SW480 (cell line): ENCODE data around the gene CDRT4.
A peak's percentile ranks its signal among the peaks of the same experiment; 100 is the strongest.

ENCODE experiments used
- DNase-seq: peaks from one replicate; pipeline ENCODE4 v3.0.0-alpha.2; 2016; ENCODE audit warnings: low spot score

CDRT4 gene

DNA sequence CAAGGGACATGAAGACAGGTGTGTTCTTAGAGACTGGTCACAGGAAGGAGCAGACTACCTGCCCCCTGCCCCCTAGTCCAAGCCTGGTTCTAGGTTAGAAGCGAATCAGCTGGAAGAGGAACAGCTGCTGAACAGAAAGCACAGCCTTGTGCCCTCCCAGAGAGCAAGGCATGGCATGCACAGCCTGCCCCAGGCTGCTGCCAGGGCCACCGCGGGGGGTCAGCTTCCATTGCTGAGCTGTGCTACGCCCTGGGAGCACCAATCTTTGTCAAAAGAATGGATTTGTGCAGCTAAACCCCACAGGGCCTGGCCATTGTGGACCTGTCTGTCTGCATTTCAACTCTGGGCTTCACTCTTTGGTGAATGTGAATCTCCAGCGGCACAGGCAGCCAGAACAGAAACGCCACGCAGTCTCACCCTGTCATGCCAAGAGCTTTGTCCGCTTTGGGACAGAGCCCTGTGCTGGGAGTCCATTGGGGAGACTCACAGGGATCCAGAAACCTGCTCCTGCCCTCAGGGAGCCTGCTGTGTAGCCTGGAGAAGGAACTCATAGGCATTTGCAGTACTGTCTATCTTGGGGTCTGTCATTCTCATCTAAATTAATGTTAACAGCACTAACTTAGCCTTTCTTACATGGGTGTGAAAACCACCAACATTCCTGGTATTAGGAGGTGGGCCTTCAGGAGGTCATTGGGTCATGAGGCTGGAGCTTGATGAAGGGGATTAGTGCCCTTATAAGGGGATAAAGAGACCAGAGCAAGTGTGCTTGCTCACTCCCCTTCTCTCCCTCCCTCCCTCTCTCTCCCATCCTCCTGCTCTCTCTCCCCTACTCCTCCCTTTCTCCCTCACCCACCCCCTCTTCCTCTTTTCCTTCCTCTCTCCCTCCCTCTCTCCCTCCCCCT, 25.6 kb upstream of the CDRT4 start:
- DNase-seq = no peak

- DNase-seq = no peak
These were observed 24.8 kb upstream of the CDRT4 start for GRCh38 chr17:15492186-15492585.

DNA sequence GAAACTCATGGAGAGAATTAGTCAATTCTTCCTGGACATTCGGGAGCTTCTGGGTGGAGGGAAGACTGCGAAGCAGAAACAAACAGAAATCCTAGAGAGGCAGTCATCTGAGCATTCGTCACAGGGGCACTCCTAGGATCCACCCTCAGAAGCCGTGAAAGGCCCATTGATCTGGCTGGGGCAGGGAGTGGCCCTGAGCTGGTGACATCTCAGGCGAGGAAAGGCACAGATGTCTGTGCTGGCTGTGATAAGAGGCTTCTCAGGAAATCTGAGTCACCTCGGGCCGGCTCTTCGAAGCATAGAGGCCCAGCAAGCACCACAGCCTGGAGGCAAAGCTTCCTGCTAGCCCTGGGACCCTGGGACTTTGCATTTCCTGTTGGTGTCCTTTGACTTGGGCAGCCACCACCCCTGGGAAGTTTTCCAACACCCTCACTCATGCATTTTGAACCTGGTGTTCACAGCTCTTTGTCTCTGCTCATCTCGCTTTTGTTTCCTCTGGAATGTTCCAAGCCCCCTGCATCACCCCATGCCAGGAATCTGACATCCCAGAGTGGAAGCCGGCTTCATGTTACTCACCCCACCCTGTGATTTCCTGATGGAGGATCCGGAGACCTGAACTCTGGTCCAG, 23.3 kb upstream of the CDRT4 start:
- DNase-seq = peak; percentile 95

GRCh38 chr17:15488557-15488956, 21.1 kb upstream of the CDRT4 start:
- DNase-seq = no peak

DNA sequence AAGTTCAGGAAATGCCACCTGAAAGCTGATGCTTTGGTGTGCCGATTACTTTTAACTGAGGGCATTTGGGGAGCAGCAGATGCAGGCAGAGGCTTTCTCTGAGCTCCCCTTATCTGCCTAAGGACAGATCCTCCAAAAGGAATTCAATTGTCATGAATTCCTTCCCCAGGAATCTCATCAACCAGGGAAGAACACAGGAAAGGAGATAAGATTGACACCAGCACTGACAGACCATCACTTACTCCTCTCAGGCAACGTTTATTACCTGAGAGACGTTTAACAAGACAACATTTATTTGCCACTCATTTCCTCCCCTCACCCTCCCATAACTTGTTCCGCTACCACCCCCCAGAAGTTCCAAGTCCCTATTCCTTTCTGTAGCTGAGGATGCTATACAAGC, 17.6 kb upstream of the CDRT4 start:
- no peak for DNase-seq

DNA sequence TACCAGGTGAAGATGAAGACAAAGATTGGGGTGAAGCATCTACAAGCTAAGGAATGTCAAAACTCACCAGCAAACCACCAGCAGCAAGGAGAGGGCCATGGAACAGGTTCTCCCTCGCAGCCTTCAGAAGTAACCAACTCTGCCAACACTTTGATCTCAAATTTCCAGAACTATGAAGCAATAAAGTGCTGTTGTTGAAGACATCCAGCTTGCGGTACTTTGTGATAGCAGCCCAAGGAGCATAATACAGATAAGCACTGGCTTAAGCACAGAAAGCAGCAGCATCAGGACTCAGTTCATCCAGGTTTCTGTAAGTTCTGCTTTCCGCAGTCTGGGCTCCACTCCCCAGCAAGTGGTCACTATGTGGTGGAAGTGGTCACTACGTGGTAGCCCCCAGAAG, 16.0 kb upstream of the CDRT4 start:
- DNase-seq = no peak

- DNase-seq = no peak
These were observed 15.1 kb upstream of the CDRT4 start for GRCh38 chr17:15482476-15482875.

DNA sequence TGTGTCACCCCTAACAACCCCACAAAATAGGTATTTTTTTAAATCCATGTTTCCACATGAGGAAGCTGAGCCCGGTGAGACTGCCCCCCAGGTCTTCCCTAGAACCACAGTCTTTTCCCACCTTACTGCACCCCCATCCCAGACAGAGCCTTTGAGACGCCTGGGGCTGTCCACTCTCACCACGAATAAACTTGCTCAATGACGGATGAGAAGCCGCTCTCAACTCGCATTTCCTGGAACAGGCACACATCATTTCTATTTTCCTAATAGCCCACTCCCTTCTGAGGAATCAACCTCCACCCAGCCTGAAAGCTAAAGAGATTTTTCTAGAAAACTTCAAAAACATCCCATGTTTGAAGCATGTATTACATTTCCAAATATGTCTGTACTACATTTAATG, 14.1 kb upstream of the CDRT4 start:
- no peak for DNase-seq

GRCh38 chr17:15480204-15480603, 12.8 kb upstream of the CDRT4 start:
- DNase-seq = no peak

GRCh38 chr17:15479703-15480102, 12.3 kb upstream of the CDRT4 start:
- DNase-seq = peak; percentile 88

DNA sequence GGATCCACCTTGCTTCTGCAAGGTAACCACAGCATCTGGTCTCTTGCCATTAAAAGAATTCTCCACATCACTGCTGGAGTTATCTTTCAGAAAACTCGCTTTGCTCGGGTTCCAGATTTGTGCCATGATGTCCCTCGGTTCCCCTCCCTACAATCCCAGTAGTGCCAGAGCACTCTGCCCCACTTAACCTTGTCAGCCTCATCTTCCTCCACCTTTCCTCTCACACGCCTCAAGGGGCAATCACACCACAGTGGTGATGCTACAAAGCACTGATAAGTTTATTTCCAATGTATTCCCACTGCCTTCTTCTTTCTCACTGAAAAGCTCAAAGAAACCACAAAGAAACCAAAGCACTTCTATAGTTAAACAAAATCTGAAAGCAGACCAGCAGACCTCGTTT, 11.4 kb upstream of the CDRT4 start:
- no peak for DNase-seq

GRCh38 chr17:15475631-15476354, 8.4 kb upstream of the CDRT4 start:
- DNase-seq = peak; percentile 47

GRCh38 chr17:15472891-15473290, 5.5 kb upstream of the CDRT4 start:
- DNase-seq = no peak

DNA sequence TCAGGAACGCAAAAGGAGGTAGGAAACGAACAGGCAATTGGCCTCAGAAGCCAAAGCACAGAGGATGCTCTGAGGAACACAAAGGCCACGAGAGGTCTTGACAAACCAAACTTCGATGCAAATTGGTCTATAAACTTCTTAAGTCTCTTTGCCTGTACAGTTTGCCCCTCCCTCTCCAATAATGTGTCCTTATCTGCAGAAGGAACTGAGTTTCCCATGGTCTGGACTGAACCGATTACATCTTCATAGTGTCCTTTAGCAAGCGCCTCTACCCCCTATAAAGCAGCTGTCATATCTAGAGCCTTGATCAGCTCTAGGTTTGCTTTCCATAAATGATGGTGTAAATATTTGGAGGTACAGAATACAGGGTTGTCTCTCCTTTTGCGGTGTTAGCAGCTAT, 3.1 kb upstream of the CDRT4 start:
- no peak for DNase-seq

DNA sequence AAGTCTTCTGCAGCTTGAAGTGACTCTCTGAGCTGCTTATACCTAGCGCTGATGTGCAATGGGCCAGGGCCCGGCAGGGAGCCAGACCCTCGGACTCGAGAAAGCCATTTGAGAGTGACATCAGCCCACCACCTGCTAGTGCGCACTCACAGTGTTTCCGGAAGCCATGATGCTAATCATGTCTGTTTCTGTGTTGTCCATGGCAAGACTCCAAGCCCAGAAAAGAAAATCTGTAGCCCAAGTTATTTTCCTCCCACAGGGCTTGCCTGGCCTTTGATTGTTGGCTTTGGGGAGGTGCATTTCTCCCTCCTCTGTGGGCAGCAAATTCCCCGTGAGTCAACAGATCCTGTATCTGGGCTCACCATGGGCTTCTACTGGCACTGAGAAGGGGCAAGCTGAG, 1.8 kb upstream of the CDRT4 start:
- DNase-seq = no peak

DNA sequence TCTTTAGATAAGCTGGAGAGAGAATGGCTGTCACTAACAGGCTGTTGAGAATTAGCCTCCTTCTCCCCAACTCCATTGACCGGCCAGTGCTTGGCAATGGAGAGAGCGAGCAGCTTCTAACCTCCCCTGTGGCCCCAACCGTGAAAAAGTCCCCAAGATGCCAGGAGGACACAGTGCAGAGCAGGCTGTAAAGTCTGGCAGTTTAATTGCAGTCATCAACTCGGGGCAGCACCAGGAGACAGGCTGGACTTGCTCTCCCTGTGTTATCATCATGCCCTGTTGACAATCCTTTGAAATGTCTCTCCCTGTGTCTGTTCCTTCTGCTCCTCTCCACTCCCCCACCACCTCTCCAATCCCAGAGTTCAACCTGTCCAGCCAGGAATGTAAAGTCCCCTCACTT, 705 bp upstream of the CDRT4 start:
- no peak for DNase-seq

- no peak for DNase-seq
These were observed 1.3 kb downstream of the CDRT4 start for GRCh38 chr17:15466131-15466530.

GRCh38 chr17:15465045-15465701, 2.2 kb downstream of the CDRT4 start:
- no peak for DNase-seq

DNA sequence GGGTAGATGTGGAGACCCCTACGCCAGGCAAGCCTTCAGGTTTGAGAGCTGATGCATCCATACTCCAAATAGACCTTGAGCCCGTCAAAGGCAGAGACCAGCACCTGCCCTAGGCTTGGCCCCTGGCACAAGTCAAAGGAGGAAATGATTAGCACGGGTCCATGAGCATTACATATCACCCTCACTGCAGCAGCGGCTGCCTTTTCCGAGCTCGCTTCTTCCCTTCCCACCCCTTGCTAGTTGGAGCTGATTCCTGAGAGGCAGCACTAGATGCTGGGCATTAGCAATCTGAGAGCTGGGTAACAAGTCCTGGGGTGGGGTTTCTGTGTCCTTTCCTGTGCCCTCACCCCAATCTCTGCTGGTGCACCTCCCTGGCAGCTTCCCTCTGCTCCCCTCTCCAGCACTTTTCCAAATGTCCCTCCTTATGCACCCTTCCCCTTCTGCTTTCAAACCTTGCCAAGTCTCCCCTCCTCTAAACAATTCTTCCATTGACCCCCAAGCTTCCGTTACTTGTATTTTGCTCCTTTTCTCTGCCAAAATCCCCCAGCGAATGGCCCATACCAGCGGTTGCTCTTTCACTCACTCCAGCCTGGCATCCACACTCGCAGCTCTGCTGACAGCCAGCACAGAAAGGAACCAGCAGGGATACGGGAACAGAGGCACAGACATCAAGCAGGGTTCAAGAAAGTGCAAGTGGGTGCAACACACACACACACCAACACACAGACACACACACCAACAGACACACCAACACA, 3.0 kb downstream of the CDRT4 start:
- no peak for DNase-seq

- DNase-seq = peak; percentile 52
These were observed 4.2 kb downstream of the CDRT4 start for GRCh38 chr17:15462976-15463772.

- DNase-seq = no peak
These were observed 9.7 kb downstream of the CDRT4 start for GRCh38 chr17:15457723-15458094.
